SK-N-SH (cell line): ENCODE measurements around the gene MACROD1.

Experiments
- CHD2 ChIP-seq: fragments of 150-350 bp; IDR thresholded peaks from 2 replicates; pipeline ENCODE4 v1.6.1; 2018; ENCODE audit warnings: low read length; ENCODE audit not compliant: partially characterized antibody
- EP300 ChIP-seq, 2 experiments: IDR thresholded peaks; 2 replicates each; pipeline versions ENCODE4 v1.4.0 to v1.6.1; 2012; ENCODE audit warnings: borderline replicate concordance in 1 of 2, low read depth in 1 of 2, low read length in 1 of 2
- NFIC ChIP-seq: IDR thresholded peaks from 2 replicates; pipeline ENCODE4 v1.4.0; 2012; ENCODE audit warnings: borderline replicate concordance
- POLR2AphosphoS5 ChIP-seq: IDR thresholded peaks from 2 replicates; pipeline ENCODE4 v1.6.1; 2012; ENCODE audit warnings: low read depth, low read length
- TF ChIP-seq, protein P1 (sequence below): fragments of 200-600 bp; sonication (generic); IDR thresholded peaks from 2 replicates; pipeline ENCODE4 v1.6.1; 2017; ENCODE audit warnings: antibody characterized with exemption, mild to moderate bottlenecking, moderate library complexity
- TF ChIP-seq, protein P2 (sequence below): IDR thresholded peaks from 2 replicates; pipeline ENCODE4 v1.6.1; 2012; ENCODE audit warnings: mild to moderate bottlenecking, low read depth, low read length, moderate library complexity
- TF ChIP-seq, protein P3 (sequence below): IDR thresholded peaks from 2 replicates; pipeline ENCODE4 v1.4.0; 2012; ENCODE audit warnings: low read depth

DNA sequence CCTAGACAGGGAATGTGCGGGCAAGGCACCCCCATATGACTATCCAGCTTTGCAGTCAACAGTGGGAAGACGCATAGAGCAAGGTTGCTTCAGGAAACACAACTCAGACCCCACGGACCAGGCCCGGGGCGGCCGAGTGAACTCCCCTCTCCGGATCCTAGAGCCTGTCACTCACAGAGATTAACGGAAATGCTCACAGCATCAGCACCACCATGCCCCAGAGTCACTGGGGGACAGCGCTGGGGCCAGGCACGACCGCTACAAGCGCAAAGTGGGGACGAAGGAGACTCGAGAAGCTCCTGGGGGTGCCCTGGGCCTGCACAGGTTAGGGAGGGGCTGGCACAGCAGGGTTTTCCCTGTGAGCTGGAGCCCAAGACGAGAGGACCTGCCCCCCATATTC, 15.9 kb downstream of the MACROD1 start:
- TF ChIP-seq, protein P1, sequence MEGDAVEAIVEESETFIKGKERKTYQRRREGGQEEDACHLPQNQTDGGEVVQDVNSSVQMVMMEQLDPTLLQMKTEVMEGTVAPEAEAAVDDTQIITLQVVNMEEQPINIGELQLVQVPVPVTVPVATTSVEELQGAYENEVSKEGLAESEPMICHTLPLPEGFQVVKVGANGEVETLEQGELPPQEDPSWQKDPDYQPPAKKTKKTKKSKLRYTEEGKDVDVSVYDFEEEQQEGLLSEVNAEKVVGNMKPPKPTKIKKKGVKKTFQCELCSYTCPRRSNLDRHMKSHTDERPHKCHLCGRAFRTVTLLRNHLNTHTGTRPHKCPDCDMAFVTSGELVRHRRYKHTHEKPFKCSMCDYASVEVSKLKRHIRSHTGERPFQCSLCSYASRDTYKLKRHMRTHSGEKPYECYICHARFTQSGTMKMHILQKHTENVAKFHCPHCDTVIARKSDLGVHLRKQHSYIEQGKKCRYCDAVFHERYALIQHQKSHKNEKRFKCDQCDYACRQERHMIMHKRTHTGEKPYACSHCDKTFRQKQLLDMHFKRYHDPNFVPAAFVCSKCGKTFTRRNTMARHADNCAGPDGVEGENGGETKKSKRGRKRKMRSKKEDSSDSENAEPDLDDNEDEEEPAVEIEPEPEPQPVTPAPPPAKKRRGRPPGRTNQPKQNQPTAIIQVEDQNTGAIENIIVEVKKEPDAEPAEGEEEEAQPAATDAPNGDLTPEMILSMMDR = no peak
- TF ChIP-seq POLR2AphosphoS5 (no peak), NFIC (no peak), CHD2 (no peak), EP300 (IDR thresholded peaks at IDR 0.05; ENCODE audit: borderline replicate concordance in 1 of 2, low read depth in 1 of 2, low read length in 1 of 2) (no peak)
- TF ChIP-seq, protein P2, sequence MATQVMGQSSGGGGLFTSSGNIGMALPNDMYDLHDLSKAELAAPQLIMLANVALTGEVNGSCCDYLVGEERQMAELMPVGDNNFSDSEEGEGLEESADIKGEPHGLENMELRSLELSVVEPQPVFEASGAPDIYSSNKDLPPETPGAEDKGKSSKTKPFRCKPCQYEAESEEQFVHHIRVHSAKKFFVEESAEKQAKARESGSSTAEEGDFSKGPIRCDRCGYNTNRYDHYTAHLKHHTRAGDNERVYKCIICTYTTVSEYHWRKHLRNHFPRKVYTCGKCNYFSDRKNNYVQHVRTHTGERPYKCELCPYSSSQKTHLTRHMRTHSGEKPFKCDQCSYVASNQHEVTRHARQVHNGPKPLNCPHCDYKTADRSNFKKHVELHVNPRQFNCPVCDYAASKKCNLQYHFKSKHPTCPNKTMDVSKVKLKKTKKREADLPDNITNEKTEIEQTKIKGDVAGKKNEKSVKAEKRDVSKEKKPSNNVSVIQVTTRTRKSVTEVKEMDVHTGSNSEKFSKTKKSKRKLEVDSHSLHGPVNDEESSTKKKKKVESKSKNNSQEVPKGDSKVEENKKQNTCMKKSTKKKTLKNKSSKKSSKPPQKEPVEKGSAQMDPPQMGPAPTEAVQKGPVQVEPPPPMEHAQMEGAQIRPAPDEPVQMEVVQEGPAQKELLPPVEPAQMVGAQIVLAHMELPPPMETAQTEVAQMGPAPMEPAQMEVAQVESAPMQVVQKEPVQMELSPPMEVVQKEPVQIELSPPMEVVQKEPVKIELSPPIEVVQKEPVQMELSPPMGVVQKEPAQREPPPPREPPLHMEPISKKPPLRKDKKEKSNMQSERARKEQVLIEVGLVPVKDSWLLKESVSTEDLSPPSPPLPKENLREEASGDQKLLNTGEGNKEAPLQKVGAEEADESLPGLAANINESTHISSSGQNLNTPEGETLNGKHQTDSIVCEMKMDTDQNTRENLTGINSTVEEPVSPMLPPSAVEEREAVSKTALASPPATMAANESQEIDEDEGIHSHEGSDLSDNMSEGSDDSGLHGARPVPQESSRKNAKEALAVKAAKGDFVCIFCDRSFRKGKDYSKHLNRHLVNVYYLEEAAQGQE = no peak
- TF ChIP-seq, protein P3, sequence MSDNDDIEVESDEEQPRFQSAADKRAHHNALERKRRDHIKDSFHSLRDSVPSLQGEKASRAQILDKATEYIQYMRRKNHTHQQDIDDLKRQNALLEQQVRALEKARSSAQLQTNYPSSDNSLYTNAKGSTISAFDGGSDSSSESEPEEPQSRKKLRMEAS = no peak
